GM12864 (cell line): ENCODE results near the gene RTN4R.
"Not testable (repeated sequence)": the region's sequence is repeated elsewhere in the genome, so short reads cannot be mapped to it uniquely, and the experiment has no call there.

Source experiments
- DNase-seq: peaks from one replicate; pipeline ENCODE4 v3.0.0-alpha.2; 2011; ENCODE audit warnings: low read depth
- H3K4me3 ChIP-seq: 2 replicates; pipeline ENCODE4 v1.5.1; 2011; ENCODE audit warnings: mild to moderate bottlenecking, low read depth, low read length, control low read depth
- TF ChIP-seq, protein P1 (sequence below): IDR thresholded peaks from 2 replicates; pipeline ENCODE4 v1.5.1; 2011; ENCODE audit warnings: low read depth, mild to moderate bottlenecking, moderate library complexity, low read length, control low read depth, inconsistent platforms; ENCODE audit errors: missing control alignments

RTN4R gene

DNA sequence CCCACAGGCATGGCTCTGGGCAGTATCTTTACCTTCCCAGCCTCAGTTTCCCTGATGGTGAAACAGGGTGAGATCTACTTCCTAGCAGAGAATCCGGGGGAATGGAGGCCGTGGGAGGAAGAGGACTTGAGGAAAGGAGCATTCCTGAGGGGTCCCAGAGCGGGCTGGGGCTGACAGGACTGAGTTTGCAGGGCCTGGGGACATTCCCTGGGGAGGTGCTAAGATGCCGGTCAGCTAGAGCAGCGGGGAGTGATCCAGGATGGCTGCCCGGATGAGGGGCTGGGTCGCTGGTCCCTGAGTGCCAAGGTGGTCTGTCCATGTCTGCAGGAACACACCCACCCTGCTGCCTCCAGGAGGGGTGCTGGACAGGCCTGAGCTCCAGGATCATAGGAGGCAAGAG is 8.3 kb upstream of the RTN4R start:
- TF ChIP-seq, protein P1, sequence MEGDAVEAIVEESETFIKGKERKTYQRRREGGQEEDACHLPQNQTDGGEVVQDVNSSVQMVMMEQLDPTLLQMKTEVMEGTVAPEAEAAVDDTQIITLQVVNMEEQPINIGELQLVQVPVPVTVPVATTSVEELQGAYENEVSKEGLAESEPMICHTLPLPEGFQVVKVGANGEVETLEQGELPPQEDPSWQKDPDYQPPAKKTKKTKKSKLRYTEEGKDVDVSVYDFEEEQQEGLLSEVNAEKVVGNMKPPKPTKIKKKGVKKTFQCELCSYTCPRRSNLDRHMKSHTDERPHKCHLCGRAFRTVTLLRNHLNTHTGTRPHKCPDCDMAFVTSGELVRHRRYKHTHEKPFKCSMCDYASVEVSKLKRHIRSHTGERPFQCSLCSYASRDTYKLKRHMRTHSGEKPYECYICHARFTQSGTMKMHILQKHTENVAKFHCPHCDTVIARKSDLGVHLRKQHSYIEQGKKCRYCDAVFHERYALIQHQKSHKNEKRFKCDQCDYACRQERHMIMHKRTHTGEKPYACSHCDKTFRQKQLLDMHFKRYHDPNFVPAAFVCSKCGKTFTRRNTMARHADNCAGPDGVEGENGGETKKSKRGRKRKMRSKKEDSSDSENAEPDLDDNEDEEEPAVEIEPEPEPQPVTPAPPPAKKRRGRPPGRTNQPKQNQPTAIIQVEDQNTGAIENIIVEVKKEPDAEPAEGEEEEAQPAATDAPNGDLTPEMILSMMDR: no peak
- no peak overlapping the region for H3K4me3 ChIP-seq
- no peak for DNase-seq

DNA sequence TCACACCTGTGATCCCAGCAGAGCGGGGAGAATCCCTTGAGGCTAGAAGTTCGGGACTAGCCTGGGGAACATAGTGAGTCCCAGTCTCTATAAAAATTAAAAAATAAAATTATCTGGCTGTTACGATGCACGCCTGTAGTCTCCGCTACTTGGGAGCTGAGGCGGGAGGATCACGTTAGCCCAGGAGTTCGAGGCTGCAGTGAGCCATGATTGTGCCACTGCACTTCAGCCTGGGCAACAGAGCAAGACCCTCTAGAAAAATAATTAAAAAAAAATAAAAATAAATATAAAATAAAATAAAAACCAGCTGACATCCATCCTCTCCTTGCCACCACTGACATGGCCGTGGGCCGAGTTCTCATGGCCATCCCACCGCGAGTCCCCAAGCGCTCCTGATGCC is 7.7 kb upstream of the RTN4R start:
- DNase-seq: no peak
- TF ChIP-seq, protein P1: no peak
- H3K4me3 ChIP-seq: no peak overlapping the region

DNA sequence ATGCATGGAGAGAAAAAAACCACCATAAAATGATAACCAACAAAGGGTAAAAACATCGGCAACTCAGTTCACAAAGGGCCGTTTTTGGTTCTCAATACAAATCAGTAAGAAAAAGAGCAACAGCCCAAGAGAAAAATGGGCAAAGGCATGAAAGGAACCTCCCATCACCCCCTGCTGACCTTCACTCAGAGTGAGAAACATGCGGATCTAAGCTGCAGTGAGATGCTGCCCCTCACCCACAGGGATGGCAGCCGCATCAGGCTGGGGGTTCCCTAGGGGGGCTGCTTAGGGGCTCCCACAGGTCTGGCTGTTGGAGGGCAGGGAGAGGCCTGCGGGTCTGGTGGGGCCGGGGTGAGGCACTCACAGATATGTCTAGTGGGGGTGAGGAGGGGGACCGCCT is 7.2 kb upstream of the RTN4R start:
- not testable (repeated sequence) for H3K4me3 ChIP-seq, DNase-seq

DNA sequence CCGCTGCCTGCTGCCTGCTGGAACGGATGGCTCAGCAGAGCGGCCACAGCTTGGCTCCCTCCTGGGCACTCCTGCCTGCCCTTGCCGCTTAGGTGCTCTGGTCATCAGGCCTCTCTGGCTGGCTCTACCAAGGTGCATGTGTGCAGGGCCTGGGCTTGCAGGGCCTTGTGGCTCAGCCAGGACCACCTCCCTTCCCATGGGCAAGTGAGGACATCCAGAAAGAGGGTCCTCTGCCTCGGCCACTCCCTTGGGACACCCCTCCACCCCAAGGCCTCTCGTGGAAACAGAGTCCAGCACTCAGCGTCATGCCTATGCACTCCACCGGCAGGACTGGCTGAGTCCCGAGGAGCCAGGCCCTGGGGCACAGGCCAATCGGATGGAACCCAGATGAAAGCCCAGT is 6.3 kb upstream of the RTN4R start:
- DNase-seq, H3K4me3 ChIP-seq: not testable (repeated sequence)

DNA sequence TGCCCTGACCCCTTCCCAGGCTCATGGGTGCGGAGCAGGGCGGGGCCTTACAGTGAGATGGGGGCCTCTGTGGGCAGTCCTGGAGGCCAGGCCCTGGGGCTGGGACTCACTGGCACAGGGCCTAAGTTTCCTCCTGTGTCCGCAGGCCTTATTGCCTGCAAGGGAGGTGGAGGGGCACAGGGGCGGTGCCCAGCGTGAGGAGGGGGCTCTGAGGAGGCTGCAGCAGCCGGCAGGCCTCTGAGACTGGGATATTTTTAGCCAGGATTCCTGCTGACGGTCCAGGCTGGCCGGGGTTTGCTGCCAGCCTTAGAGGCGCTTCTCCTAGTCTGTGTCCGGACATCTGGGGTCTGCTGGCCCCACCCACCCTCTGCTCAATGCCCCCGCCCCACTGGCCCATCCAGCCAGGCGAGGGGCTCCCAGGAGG is 5.7 kb upstream of the RTN4R start:
- no peak for DNase-seq
- TF ChIP-seq, protein P1: no peak
- no peak overlapping the region for H3K4me3 ChIP-seq

DNA sequence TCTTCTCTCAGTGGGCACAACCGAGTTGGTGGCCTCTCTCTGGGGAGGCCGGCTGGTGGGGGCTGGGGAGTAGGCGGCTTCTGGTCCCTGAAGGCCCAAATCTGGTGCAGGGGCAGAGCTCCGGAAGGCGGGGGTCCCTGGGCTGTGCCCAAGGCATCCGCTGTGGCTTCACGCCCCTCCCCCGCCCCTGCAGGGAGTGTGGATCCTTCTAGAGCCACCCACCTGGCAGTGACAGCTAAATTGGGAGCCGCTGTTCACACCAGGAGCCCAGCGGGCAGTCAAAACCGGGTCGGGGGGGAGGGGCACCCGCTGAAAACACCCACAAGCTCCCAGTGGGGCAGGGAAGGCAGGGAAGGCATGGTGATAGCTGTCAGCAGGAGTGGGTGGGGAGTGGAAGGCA is 4.6 kb upstream of the RTN4R start:
- DNase-seq: no peak
- TF ChIP-seq, protein P1: no peak
- H3K4me3 ChIP-seq: no peak overlapping the region

DNA sequence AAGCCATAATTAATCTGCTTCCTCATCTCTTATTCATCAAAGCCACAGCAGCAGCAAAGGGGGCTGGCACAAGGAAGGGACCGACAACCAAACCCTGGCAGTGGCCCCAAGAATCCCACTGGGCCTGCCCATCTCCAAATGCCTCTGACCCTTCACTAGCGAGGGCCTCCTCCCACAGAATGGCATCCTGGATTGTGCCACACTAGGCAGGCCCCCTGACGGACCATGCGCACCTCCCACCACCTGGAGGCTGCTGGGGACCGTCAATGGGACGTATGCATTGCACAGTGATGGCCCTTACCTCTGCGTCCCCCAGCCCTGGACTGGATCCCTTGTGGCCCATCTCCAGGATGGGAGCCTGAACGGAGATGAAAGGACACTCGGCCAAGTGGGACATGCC is 4.1 kb upstream of the RTN4R start:
- no peak for DNase-seq
- TF ChIP-seq, protein P1: no peak
- no peak overlapping the region for H3K4me3 ChIP-seq

DNA sequence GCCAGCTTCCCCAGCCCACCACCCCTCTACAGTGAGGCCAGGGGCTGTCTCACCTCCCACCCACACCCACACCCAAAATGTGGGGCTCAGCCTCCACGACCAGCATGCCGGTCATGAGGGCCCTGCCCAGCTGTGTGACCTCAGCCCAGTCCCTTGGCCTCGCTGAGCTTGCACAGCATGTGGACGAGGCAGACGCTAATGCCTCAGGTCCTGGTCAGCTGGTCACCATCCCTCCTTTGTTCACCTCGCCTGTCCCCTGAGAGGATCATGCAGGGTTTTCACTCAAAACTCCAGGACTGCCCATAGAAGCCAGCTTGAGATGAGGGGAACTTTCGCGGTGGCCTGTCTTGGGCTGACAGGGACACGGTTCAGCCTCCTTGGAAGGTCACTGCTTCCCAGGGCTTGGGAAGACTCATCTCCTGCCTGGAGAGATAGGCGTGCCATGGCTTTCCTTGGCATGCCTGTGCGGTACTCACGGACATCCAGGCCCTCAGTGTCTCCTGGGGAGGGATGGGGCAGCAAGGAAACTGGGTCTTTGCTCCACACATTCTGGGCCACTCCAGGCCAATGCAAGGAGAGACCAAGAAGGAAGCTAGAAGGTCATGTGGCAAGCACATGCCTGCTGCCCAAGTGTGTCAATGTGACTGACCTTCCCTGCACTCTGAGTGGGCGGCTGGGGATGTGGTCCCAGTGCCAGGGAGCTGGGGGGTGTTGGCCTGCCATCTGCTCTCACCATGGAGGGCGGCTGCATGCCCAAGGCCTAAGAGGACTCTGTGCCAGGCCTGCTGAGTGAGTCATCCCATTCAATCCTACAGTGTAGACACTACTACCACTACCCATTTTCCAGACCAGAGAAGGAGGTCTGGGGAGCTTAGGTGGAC is 3.2 kb upstream of the RTN4R start:
- no peak overlapping the region for H3K4me3 ChIP-seq
- no peak for DNase-seq
- TF ChIP-seq, protein P1: no peak

DNA sequence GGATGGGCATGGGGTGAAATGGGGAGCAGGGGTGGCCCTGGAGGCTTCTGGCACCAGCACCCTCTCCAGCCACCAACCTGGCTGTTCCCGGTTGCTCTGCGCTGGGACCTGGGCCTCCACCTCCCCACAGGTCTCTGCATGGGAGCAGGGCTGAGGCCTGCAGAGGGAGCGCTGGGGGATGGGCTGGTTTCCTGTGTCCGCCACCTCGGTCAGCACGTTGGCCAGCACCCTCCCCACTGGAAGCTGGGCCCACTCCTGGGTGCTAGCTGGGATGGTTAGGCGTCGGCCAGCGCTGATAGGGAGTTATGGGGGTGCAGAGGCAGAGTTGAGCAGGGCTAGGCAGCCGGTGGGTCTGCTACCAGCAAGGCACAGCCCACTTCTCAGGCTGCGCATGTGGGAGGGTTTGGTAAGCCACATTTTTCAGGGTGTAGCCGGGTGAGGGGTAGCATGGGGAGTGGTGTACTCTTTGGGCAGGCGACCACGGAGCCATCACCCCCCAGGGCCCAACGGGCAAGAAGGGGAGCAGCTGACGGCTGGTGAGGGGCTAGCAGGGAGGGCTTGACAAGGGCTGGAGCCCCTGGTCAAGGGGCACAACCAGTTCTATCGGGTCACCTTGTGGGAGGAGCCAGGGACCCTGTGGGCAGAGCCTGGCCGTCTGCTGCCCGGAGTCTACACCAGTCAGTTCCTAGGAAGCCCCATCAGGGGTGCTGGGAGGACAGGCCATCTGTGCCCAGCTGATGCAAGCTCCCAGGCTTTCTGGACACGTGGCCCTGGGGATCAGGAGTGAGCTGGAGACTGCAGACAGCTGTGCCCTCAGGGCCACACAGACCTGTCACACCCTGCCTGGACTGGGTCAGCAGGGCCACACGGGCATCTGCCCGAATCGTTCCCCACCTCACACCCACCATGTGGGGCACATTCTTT is 2.3 kb upstream of the RTN4R start:
- not testable (repeated sequence) for DNase-seq, H3K4me3 ChIP-seq

DNA sequence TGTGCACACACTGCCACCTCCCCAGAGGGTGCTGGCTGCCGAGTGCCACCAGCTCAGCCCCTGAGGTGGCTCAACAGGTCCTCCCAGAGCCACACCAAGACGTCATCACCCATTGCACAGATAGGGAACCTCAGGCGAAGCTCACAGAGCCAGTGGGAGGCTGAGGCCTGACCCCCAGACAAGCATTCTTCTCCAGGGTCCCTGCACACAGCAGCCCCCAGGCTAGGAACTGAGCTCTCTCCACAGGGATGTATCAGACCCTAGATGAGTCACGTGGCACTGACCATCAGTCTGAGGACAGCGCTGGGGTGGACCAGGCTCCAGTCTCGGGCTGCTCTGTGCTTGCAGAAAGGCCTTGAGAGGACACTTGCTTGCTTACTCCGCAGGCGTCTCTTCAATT is 1.6 kb upstream of the RTN4R start:
- not testable (repeated sequence) for H3K4me3 ChIP-seq, DNase-seq

DNA sequence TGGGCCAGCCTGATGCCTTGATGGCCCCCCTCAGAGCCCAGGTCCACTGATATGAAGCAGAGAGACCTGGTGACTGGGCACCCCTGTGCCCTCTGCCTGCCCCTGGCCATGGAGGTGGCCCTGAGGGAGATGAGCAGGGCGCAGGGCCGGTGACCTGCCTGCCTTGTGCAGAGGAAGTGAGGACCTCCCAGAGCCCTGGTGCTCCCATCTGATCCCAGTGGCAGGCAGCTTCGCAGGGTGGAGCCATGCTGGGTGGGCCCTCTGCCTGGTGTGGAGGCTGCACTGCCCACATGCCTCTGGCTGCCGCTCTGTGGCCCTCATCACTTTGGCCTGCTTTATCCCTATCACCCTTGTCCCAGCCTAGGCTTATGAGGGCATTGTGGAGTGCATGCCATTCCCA is 1.1 kb upstream of the RTN4R start:
- H3K4me3 ChIP-seq, DNase-seq: not testable (repeated sequence)
